ENCODE results near the gene UBL7. TPM values are rescaled to one million over a fixed set of nuclear protein-coding genes. Genes with fewer than 3 reads are reported as not detected.

Gene UBL7
- total and polyA plus RNA-seq, 8 donors, result 2.0 to 131 (median 35.8) TPM

DNA sequence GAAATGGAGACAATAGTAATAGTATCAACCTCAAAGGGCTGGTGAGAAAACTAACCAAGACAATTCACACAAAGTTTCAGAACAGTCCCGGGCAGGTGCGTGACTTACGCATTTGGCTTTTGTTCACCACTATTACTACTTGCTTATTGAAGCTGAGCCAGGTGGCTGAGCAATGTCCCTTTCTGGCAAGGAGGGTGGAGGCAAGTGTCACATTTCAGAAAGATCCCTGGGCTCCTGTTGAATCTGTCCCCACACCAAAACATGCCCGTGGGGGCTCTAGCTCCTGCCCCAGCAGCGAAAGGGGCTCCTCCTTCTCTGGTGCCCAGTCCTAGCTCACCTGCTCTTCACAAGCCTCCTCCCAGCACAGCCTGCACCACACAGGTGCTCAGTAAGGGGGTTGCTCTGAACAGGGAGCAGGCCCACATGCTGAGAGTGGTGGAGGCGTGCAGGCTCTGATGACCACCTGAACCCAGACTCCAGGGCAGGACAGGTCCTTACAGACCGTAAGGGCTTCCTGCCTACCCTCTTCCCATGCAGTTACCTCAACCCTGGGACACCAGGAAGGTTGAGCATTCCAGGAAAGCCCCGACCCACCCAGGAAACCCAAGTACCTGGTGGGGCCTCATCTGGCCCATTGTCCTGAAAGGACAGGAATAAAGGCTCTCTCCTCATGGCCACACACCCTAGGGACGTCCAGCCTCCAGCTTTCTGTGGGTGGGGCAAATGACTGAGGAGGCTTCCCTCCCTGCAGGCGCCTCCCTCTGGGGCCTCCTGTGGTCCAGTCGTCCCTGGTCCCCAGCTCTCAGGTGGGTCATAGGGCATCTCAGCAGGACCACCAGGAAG is 59.8 kb downstream of the UBL7 start:
- no peaks in the 10 kb centered on the region for H3K9me3 ChIP-seq
- DNase-seq, result no peak
- TF ChIP-seq POLR2AphosphoS5 (IDR thresholded peaks at IDR 0.05) (no peak), POLR2A (IDR thresholded peaks at IDR 0.05) (no peak), EP300 (IDR thresholded peaks at IDR 0.05) (no peak)
- TF ChIP-seq, protein P1, sequence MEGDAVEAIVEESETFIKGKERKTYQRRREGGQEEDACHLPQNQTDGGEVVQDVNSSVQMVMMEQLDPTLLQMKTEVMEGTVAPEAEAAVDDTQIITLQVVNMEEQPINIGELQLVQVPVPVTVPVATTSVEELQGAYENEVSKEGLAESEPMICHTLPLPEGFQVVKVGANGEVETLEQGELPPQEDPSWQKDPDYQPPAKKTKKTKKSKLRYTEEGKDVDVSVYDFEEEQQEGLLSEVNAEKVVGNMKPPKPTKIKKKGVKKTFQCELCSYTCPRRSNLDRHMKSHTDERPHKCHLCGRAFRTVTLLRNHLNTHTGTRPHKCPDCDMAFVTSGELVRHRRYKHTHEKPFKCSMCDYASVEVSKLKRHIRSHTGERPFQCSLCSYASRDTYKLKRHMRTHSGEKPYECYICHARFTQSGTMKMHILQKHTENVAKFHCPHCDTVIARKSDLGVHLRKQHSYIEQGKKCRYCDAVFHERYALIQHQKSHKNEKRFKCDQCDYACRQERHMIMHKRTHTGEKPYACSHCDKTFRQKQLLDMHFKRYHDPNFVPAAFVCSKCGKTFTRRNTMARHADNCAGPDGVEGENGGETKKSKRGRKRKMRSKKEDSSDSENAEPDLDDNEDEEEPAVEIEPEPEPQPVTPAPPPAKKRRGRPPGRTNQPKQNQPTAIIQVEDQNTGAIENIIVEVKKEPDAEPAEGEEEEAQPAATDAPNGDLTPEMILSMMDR (IDR thresholded peaks at IDR 0.05), result no peak
- H3K36me3 ChIP-seq, result no peaks in the 10 kb centered on the region
- H3K27ac ChIP-seq, result peak overlapping the region in 1 of 5 donors; percentile 28
- H3K27me3 ChIP-seq, result peaks cover 0 to 45% (median 0%) of the 10 kb centered on the region in 3 donors
- peaks cover 4 to 61% (median 21%) of the 10 kb centered on the region in 4 donors for H3K4me1 ChIP-seq
- 42 to 53% (median 44%) methylated on average over 7 to 11 of the region's 11 CpGs for WGBS, 5 donors
- H3K4me3 ChIP-seq, result no peak overlapping the region
- intact Hi-C loops (cut with DNase I; ENCODE audit: low total_unique reads), result no loop called here

DNA sequence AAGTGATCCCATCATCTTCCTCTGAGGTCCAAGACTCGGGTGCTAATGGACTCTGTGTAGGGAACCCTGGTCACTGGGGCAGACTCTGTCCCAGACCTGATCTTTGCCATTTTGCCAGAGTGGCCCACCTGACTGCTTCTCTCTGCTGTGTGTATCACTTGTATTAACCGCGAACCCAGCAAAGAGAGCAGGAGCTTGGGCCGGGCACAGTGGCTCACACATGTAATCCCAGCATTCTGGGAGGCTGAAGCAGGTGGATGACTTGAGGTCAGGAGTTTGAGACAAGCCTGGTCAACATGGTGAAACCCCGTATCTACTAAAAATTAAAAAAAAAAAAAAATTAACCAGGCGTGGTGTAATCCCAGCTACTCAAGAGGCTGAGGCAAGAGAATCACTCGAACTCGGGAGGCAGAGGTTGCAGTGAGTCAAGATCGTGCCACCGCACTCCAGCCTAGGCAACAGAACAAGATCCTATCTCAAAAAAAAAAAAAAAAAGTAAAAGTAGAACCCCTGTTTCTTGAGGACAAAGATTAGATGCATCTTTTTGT is 60.6 kb downstream of the UBL7 start:
- peaks cover 4 to 62% (median 21%) of the 10 kb centered on the region in 4 donors for H3K4me1 ChIP-seq
- H3K4me3 ChIP-seq, result no peak overlapping the region
- intact Hi-C loops (cut with DNase I; ENCODE audit: low total_unique reads), result no loop called here
- H3K27me3 ChIP-seq, result peaks cover 0 to 45% (median 0%) of the 10 kb centered on the region in 3 donors
- no peak for TF ChIP-seq EP300 (IDR thresholded peaks at IDR 0.05)
- DNase-seq, result no peak
- peak overlapping the region in 1 of 5 donors; percentile 34 for H3K27ac ChIP-seq
- H3K9me3 ChIP-seq, result no peaks in the 10 kb centered on the region
- no peaks in the 10 kb centered on the region for H3K36me3 ChIP-seq
- WGBS, 5 donors, result 62 to 81% (median 76%) methylated on average over 7 to 10 of the region's 10 CpGs

DNA sequence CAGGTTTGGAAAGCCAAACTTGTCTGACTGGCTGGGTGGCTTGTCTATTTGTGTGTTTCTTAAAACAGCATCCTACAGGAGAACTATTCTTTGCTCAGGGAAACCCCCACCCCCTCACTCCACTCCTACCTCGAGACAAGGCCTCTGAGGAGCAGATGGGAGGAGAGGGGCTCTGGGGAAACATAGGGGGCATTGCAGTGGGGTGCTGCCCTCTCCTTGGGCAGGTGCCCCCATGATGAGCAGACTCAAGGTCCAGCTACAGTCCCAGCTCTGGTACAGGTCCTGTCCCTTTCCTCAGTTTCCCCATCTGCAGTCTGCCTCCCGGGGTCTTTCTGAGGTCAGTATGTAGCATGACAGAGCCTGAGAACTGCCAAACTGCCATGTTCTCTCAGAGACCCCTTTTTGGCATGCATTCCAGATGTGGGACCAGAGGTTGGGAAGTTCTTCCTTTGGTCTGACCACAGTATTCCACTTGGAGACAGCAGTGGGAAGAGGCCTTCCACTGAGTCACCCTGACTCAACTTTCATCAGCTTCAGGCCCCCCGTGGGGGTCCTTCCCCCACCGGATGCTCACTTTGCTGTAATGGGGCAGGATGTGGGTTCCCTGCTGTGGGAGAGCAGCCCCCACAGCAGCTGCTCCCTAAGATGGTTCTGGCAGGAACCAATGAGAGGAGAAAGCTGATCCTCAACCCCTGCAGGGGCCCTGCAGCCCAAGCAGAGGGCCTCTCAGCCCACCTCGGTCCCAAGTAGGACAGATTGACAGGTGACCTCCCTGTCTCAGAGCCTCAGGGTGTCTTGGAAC is 61.2 kb downstream of the UBL7 start:
- no peaks in the 10 kb centered on the region for H3K36me3 ChIP-seq
- H3K27ac ChIP-seq, result peak overlapping the region in 1 of 5 donors; percentile 34
- intact Hi-C loops (cut with DNase I; ENCODE audit: low total_unique reads), result no loop called here
- H3K27me3 ChIP-seq, result peaks cover 0 to 39% (median 0%) of the 10 kb centered on the region in 3 donors
- no peaks in the 10 kb centered on the region for H3K9me3 ChIP-seq
- peaks cover 4 to 62% (median 21%) of the 10 kb centered on the region in 4 donors for H3K4me1 ChIP-seq
- no peak for TF ChIP-seq EP300 (IDR thresholded peaks at IDR 0.05)
- TF ChIP-seq POLR2A (IDR thresholded peaks at IDR 0.05), result no peak
- TF ChIP-seq, protein P1 (IDR thresholded peaks at IDR 0.05), result no peak
- no peak for TF ChIP-seq POLR2AphosphoS5 (IDR thresholded peaks at IDR 0.05)
- no peak overlapping the region for H3K4me3 ChIP-seq
- 34 to 60% (median 40%) methylated on average over 2 to 5 of the region's 5 CpGs for WGBS, 5 donors
- no peak for DNase-seq

GRCh38 chr15:74399100-74399499 is 61.9 kb downstream of the UBL7 start:
- Histone ChIP-seq H3K9me3 (no peaks in the 10 kb centered on the region), H3K27ac (no peak overlapping the region), H3K27me3 (peaks cover 0 to 33% (median 0%) of the 10 kb centered on the region in 3 donors), H3K36me3 (no peaks in the 10 kb centered on the region), H3K4me1 (peaks cover 4 to 60% (median 21%) of the 10 kb centered on the region in 4 donors), H3K4me3 (no peak overlapping the region)
- DNase-seq, result no peak
- 82 to 90% (median 88%) methylated on average over 3 of the region's 3 CpGs for WGBS, 5 donors
- TF ChIP-seq, protein P1 (IDR thresholded peaks at IDR 0.05), result no peak
- TF ChIP-seq EP300 (IDR thresholded peaks at IDR 0.05) (no peak), POLR2A (IDR thresholded peaks at IDR 0.05) (no peak), POLR2AphosphoS5 (IDR thresholded peaks at IDR 0.05) (no peak)
- intact Hi-C loops (cut with DNase I; ENCODE audit: low total_unique reads), result no loop called here
